Fibroblast of lung (primary cell): ENCODE data around the gene MRPL55. TPM values are rescaled to one million over a fixed set of nuclear protein-coding genes. Genes with fewer than 3 reads are reported as not detected.

Experiments
- DNase-seq, 2 donors: peaks; one replicate each; pipeline versions ENCODE4 v3.0.0 to v3.0.0-alpha.2; 2010; ENCODE audit warnings: low read depth in 2 of 2
- H2AFZ ChIP-seq: 2 replicates; pipeline ENCODE4 v1.5.1; 2012; ENCODE audit warnings: low read length, control low read depth, inconsistent platforms
- H3K27ac ChIP-seq: 2 replicates; pipeline ENCODE4 v1.5.1; 2011; ENCODE audit warnings: low read length, control low read depth; ENCODE audit not compliant: insufficient read depth
- H3K27me3 ChIP-seq: 2 replicates; pipeline ENCODE4 v1.5.1; 2011; ENCODE audit warnings: mild to moderate bottlenecking, low read length; ENCODE audit not compliant: control insufficient read depth, insufficient read depth
- H3K36me3 ChIP-seq: 2 replicates; pipeline ENCODE4 v1.5.1; 2011; ENCODE audit warnings: low read length; ENCODE audit not compliant: control insufficient read depth, insufficient read depth
- H3K4me1 ChIP-seq: 2 replicates; pipeline ENCODE4 v1.5.1; 2011; ENCODE audit warnings: low read length; ENCODE audit not compliant: control insufficient read depth, insufficient read depth; ENCODE audit errors: extremely low read depth
- H3K4me2 ChIP-seq: 2 replicates; pipeline ENCODE4 v1.5.1; 2011; ENCODE audit warnings: low read length, control low read depth; ENCODE audit not compliant: insufficient read depth; ENCODE audit errors: extremely low read depth
- H3K4me3 ChIP-seq, 4 experiments: fragments of 200-600 bp in 1 of 4; sonication (generic) in 1 of 4; replicated peaks in 1 of 4; 2 replicates each; pipeline ENCODE4 v1.5.1; 2011 to 2016; ENCODE audit warnings: low read length in 4 of 4, low read depth in 3 of 4, mild to moderate bottlenecking in 3 of 4, control low read depth in 2 of 4, inconsistent platforms in 1 of 4, mixed read lengths in 1 of 4; ENCODE audit not compliant: insufficient read depth in 1 of 4; ENCODE audit errors: control extremely low read depth in 1 of 4
- H3K79me2 ChIP-seq: 2 replicates; pipeline ENCODE4 v1.5.1; 2012; ENCODE audit warnings: mild to moderate bottlenecking, low read length, inconsistent platforms; ENCODE audit not compliant: control insufficient read depth, insufficient read depth
- H3K9ac ChIP-seq: 2 replicates; pipeline ENCODE4 v1.5.1; 2011; ENCODE audit warnings: mild to moderate bottlenecking, low read length, control low read depth; ENCODE audit not compliant: insufficient read depth
- H3K9me3 ChIP-seq: 2 replicates; pipeline ENCODE4 v1.5.1; 2012; ENCODE audit warnings: low read depth, low read length; ENCODE audit not compliant: control insufficient read depth, insufficient read depth
- H4K20me1 ChIP-seq: 2 replicates; pipeline ENCODE4 v1.5.1; 2011; ENCODE audit warnings: low read length; ENCODE audit not compliant: control insufficient read depth, insufficient read depth; ENCODE audit errors: extremely low read depth
- EZH2 ChIP-seq: IDR thresholded peaks from 2 replicates; pipeline ENCODE4 v1.5.1; 2012; ENCODE audit warnings: low read length, control low read depth, mild to moderate bottlenecking; ENCODE audit errors: missing control alignments
- polyA plus RNA-seq, 2 donors: library from polyadenylated mRNA; depleted of rRNA in 1 of 2; stranded (reverse) in 1 of 2; unstranded in 1 of 2; fragments of >200 nt; gene quantifications; 2 replicates each; pipeline ENCODE4 v1.2.1, GENCODE V29; 2011 to 2012; ENCODE audit warnings: missing spikeins in 1 of 2
- total RNA-seq: library from RNA; depleted of rRNA; stranded (reverse); fragments of >200 nt; gene quantifications from 2 replicates; pipeline ENCODE4 v1.2.1, GENCODE V29; 2014
- TF ChIP-seq, protein P1 (sequence below), 2 donors: IDR thresholded peaks in 1 of 2; conservative IDR thresholded peaks in 1 of 2; 1 replicate in 1 of 2; 2 replicates in 1 of 2; pipeline ENCODE4 v1.5.1; 2011 to 2012; ENCODE audit warnings: low read length in 2 of 2, control low read depth in 1 of 2, inconsistent platforms in 1 of 2, low read depth in 1 of 2, mild to moderate bottlenecking in 1 of 2

The MRPL55 gene
- total and polyA plus RNA-seq, 2 donors (not counting 1 experiment from before 2014, with no cell fraction given): 39.5 to 51.7 TPM

DNA sequence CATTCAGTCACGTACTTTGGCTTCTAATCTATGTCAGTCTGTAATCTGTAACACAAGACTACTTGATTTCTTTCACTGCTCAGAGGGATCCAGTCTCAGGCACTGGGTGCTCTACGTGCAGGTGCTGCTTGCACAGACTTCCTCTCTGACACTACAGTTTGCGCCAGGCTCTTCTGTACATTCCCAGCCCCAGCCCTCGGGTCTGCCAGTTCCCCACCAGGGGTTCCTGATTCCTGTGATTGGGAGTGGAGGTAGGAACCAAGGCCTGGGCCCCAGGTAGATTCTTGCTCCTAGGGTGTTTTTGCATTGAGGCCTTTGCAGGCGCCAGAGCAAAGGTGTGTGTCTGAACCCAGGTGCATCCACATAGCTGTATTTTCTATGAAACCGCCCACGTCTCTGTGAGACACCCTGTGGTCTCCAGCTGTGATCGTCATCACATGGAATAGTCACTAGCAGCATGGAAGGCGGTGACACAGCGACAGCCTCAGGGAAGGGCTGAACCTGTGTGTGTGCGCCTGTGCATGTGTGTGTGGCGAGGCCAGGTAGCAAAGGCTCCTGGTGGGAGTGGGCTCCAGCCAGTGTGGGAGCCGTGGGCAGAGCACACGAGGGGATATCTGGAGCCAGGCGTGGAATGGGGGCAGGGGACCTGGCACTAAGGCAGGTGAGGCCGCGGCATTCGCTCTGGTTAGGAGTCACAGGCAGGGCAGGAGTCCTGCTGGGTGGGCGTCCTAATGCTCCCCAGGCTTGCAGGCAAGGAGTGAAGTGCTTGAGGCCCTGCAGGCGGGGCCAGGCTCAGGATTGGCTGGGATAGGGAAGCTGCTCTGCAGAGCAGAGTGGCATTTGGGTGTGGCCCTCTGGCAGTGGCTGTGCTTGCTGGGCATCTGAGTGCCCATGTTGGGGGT, 45.8 kb upstream of the MRPL55 start:
- Histone ChIP-seq H3K4me2 (no peak overlapping the region), H3K27ac (no peak overlapping the region), H3K79me2 (peaks cover 6% of the 10 kb centered on the region), H3K36me3 (no peaks in the 10 kb centered on the region), H2AFZ (no peak overlapping the region), H3K9ac (no peak overlapping the region), H3K27me3 (no peaks in the 10 kb centered on the region), H4K20me1 (no peaks in the 10 kb centered on the region), H3K4me3 (no peak overlapping the region), H3K4me1 (peaks cover 17% of the 10 kb centered on the region), H3K9me3 (no peaks in the 10 kb centered on the region)
- no peak for DNase-seq
- no peak for TF ChIP-seq EZH2
- TF ChIP-seq, protein P1, sequence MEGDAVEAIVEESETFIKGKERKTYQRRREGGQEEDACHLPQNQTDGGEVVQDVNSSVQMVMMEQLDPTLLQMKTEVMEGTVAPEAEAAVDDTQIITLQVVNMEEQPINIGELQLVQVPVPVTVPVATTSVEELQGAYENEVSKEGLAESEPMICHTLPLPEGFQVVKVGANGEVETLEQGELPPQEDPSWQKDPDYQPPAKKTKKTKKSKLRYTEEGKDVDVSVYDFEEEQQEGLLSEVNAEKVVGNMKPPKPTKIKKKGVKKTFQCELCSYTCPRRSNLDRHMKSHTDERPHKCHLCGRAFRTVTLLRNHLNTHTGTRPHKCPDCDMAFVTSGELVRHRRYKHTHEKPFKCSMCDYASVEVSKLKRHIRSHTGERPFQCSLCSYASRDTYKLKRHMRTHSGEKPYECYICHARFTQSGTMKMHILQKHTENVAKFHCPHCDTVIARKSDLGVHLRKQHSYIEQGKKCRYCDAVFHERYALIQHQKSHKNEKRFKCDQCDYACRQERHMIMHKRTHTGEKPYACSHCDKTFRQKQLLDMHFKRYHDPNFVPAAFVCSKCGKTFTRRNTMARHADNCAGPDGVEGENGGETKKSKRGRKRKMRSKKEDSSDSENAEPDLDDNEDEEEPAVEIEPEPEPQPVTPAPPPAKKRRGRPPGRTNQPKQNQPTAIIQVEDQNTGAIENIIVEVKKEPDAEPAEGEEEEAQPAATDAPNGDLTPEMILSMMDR (conservative IDR thresholded peaks at IDR 0.05 in 1 of 2, IDR thresholded peaks at IDR 0.05 in 1 of 2; ENCODE audit: low read depth in 1 of 2, low read length in 2 of 2): no peak

- no peaks in the 10 kb centered on the region for H4K20me1 ChIP-seq
- no peak overlapping the region for H3K4me2 ChIP-seq
- H3K9ac ChIP-seq: no peak overlapping the region
- DNase-seq: no peak
- no peak for TF ChIP-seq EZH2
- TF ChIP-seq, protein P1 (conservative IDR thresholded peaks at IDR 0.05 in 1 of 2, IDR thresholded peaks at IDR 0.05 in 1 of 2; ENCODE audit: low read depth in 1 of 2, low read length in 2 of 2): no peak
- peaks cover 25% of the 10 kb centered on the region for H3K4me1 ChIP-seq
- peaks cover 6% of the 10 kb centered on the region for H3K79me2 ChIP-seq
- no peak overlapping the region for H2AFZ ChIP-seq
- no peaks in the 10 kb centered on the region for H3K36me3 ChIP-seq
- H3K9me3 ChIP-seq: no peaks in the 10 kb centered on the region
- H3K4me3 ChIP-seq: no peak overlapping the region
- H3K27ac ChIP-seq: no peak overlapping the region
- H3K27me3 ChIP-seq: no peaks in the 10 kb centered on the region
These were observed 45.0 kb upstream of the MRPL55 start for GRCh38 chr1:228154021-228154669.

DNA sequence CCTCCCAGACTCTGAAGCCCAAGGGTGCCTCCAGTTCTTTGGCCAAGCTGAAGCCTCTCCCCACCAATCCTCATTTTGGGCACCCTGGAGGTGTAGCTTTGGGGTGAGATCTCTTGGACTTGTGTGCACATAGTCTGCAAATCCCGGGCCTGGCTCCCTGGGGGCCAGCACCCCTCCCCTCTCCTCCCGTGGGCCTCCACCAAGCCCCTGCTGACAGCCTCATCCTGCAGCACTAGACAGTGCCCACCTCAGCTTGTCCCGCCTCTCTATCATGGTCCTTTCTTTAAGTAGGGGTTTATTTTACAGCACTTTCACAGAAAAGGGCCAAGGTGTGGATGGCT, 43.8 kb upstream of the MRPL55 start:
- no peak overlapping the region for H3K4me3 ChIP-seq
- peaks cover 10% of the 10 kb centered on the region for H3K79me2 ChIP-seq
- no peaks in the 10 kb centered on the region for H3K9me3 ChIP-seq
- peaks cover 4% of the 10 kb centered on the region for H3K36me3 ChIP-seq
- no peak overlapping the region for H3K4me2 ChIP-seq
- no peak overlapping the region for H3K27ac ChIP-seq
- peaks cover 34% of the 10 kb centered on the region for H3K4me1 ChIP-seq
- DNase-seq: no peak
- H2AFZ ChIP-seq: no peak overlapping the region
- H3K27me3 ChIP-seq: no peaks in the 10 kb centered on the region
- H4K20me1 ChIP-seq: no peaks in the 10 kb centered on the region
- no peak for TF ChIP-seq EZH2
- TF ChIP-seq, protein P1 (conservative IDR thresholded peaks at IDR 0.05 in 1 of 2, IDR thresholded peaks at IDR 0.05 in 1 of 2; ENCODE audit: low read depth in 1 of 2, low read length in 2 of 2): no peak
- H3K9ac ChIP-seq: no peak overlapping the region
